GM23338 (cell line): ENCODE measurements around the gene EPB41L5. TPM values are rescaled to one million over a fixed set of nuclear protein-coding genes. Genes with fewer than 3 reads are reported as not detected.

Experiments used
- ATAC-seq: fragments of 200-7000 bp; cut with Tn5 transposase; 3 replicates; pipeline ENCODE4 v1.9.1; 2020
- DNase-seq: peaks from one replicate; pipeline ENCODE4 v3.0.0-alpha.2; 2015; ENCODE audit warnings: low spot score
- H2AFZ ChIP-seq: fragments of 200-600 bp; sonication (generic); 2 replicates; pipeline ENCODE4 v1.8.0; 2016; ENCODE audit warnings: antibody characterized with exemption, mild to moderate bottlenecking, moderate library complexity
- H3F3A ChIP-seq: fragments of 200-600 bp; sonication (generic); replicated peaks from 2 replicates; pipeline ENCODE4 v1.8.0; 2017; ENCODE audit warnings: antibody characterized with exemption, mixed run types, low read depth
- H3K27ac ChIP-seq: fragments of 200-600 bp; sonication (generic); 2 replicates; pipeline ENCODE4 v1.6.1; 2016; ENCODE audit warnings: low read depth
- H3K27me3 ChIP-seq: fragments of 200-600 bp; sonication (generic); 2 replicates; pipeline ENCODE4 v1.8.0; 2016; ENCODE audit warnings: mild to moderate bottlenecking, mixed run types, moderate library complexity; ENCODE audit not compliant: insufficient read depth
- H3K36me3 ChIP-seq: fragments of 200-600 bp; sonication (generic); 2 replicates; pipeline ENCODE4 v1.8.0; 2016; ENCODE audit warnings: mild to moderate bottlenecking; ENCODE audit not compliant: insufficient read depth
- H3K4me1 ChIP-seq: fragments of 200-600 bp; sonication (generic); 2 replicates; pipeline ENCODE4 v1.8.0; 2016; ENCODE audit warnings: mild to moderate bottlenecking, moderate library complexity; ENCODE audit not compliant: insufficient read depth
- H3K4me2 ChIP-seq: fragments of 200-600 bp; sonication (generic); 2 replicates; pipeline ENCODE4 v1.7.1; 2017; ENCODE audit warnings: mixed run types
- H3K4me3 ChIP-seq: fragments of 200-600 bp; sonication (generic); 2 replicates; pipeline ENCODE4 v1.6.1; 2016; ENCODE audit warnings: mixed run types
- H3K79me2 ChIP-seq: fragments of 200-600 bp; sonication (generic); replicated peaks from 2 replicates; pipeline ENCODE4 v1.8.0; 2017; ENCODE audit warnings: mild to moderate bottlenecking; ENCODE audit not compliant: insufficient read depth
- H3K9me2 ChIP-seq: fragments of 200-600 bp; sonication (generic); 2 replicates; pipeline ENCODE4 v1.8.0; 2017; ENCODE audit not compliant: insufficient read depth
- H4K20me1 ChIP-seq: fragments of 200-600 bp; sonication (generic); replicated peaks from 2 replicates; pipeline ENCODE4 v1.8.0; 2017; ENCODE audit warnings: mild to moderate bottlenecking; ENCODE audit not compliant: insufficient read depth
- H3K27ac Mint-ChIP-seq: 2 replicates; pipeline ENCODE4 v1.8.0; 2020; ENCODE audit warnings: inconsistent platforms, mild to moderate bottlenecking, moderate library complexity, mixed read lengths
- H3K27me3 Mint-ChIP-seq: 3 replicates; pipeline ENCODE4 v1.8.0; 2022; ENCODE audit warnings: low read depth, mild to moderate bottlenecking, moderate library complexity, mixed read lengths, inconsistent platforms; ENCODE audit not compliant: insufficient read depth, poor library complexity
- H3K36me3 Mint-ChIP-seq: 3 replicates; pipeline ENCODE4 v1.8.0; 2021; ENCODE audit warnings: low read depth, mild to moderate bottlenecking, inconsistent platforms, moderate library complexity, mixed read lengths
- H3K4me1 Mint-ChIP-seq: 3 replicates; pipeline ENCODE4 v1.8.0; 2020; ENCODE audit warnings: mild to moderate bottlenecking, inconsistent platforms, mixed read lengths
- H3K4me3 Mint-ChIP-seq: 3 replicates; pipeline ENCODE4 v1.8.0; 2021; ENCODE audit warnings: moderate library complexity, mild to moderate bottlenecking, inconsistent platforms, mixed read lengths
- H3K9me3 Mint-ChIP-seq: 3 replicates; pipeline ENCODE4 v1.8.0; 2020; ENCODE audit warnings: moderate library complexity, mild to moderate bottlenecking, inconsistent platforms, mixed read lengths
- CREB1 ChIP-seq: fragments of 250-450 bp; sonication (Bioruptor Pico); IDR thresholded peaks from 2 replicates; pipeline ENCODE4 v1.5.0; 2020; ENCODE audit warnings: low read depth, mild to moderate bottlenecking, moderate library complexity
- ETS1 ChIP-seq: IDR thresholded peaks from 2 replicates; pipeline ENCODE4 v1.6.1; 2016; ENCODE audit warnings: antibody characterized with exemption
- EZH2 ChIP-seq: fragments of 200-600 bp; sonication (generic); IDR thresholded peaks from one replicate; pipeline ENCODE4 v1.8.0; 2017; ENCODE audit warnings: antibody characterized with exemption, mild to moderate bottlenecking, low read depth; ENCODE audit not compliant: unreplicated experiment
- EZH2phosphoT487 ChIP-seq: fragments of 200-600 bp; sonication (generic); IDR thresholded peaks from one replicate; pipeline ENCODE4 v1.8.1; 2018; ENCODE audit warnings: antibody characterized with exemption; ENCODE audit not compliant: unreplicated experiment
- JUNB ChIP-seq: IDR thresholded peaks from one replicate; pipeline ENCODE4 v1.6.1; 2016; ENCODE audit warnings: antibody characterized with exemption; ENCODE audit not compliant: unreplicated experiment
- NANOG ChIP-seq: IDR thresholded peaks from 2 replicates; pipeline ENCODE4 v1.6.1; 2016; ENCODE audit warnings: antibody characterized with exemption, borderline replicate concordance
- STAT1 ChIP-seq: IDR thresholded peaks from one replicate; pipeline ENCODE4 v1.6.1; 2016; ENCODE audit warnings: antibody characterized with exemption; ENCODE audit not compliant: unreplicated experiment
- ZNF114 ChIP-seq: fragments of 250-450 bp; sonication (Bioruptor Pico); IDR thresholded peaks from 2 replicates; pipeline ENCODE4 v1.5.0; 2020; ENCODE audit warnings: mild to moderate bottlenecking, moderate library complexity
- ZNF331 ChIP-seq: fragments of 250-450 bp; sonication (Bioruptor Pico); IDR thresholded peaks from 2 replicates; pipeline ENCODE4 v1.5.0; 2020; ENCODE audit warnings: low read depth, mild to moderate bottlenecking, moderate library complexity
- polyA plus RNA-seq: library from polyadenylated mRNA; unstranded; fragments of >200 nt; fragmentation: Nextera tagmentation; extraction: Ambion mirVana; gene quantifications from 2 replicates; pipeline ENCODE4 v1.2.1, GENCODE V29; 2016
- total RNA-seq: library from RNA; depleted of rRNA; stranded (reverse); fragments of >200 nt; shearing (Covaris generic); gene quantifications from 2 replicates; pipeline ENCODE4 v1.2.3, GENCODE V29; 2014
- TF ChIP-seq, protein P1 (sequence below): IDR thresholded peaks from one replicate; pipeline ENCODE4 v1.6.1; 2018; ENCODE audit warnings: antibody characterized with exemption; ENCODE audit not compliant: unreplicated experiment
- TF ChIP-seq, protein P2 (sequence below): fragments of 250-450 bp; sonication (Bioruptor Pico); IDR thresholded peaks from 2 replicates; pipeline ENCODE4 v1.5.0; 2020; ENCODE audit warnings: mild to moderate bottlenecking, moderate library complexity
- TF ChIP-seq, protein P3 (sequence below), 2 experiments: fragments of 200-600 bp in 1 of 2; sonication (generic) in 1 of 2; conservative IDR thresholded peaks; 2 replicates each; pipeline versions ENCODE4 v1.5.1 to v1.6.1; 2016 to 2017; ENCODE audit warnings: antibody characterized with exemption in 2 of 2, low read depth in 2 of 2, mild to moderate bottlenecking in 2 of 2, moderate library complexity in 1 of 2

EPB41L5 gene
- total and polyA plus RNA-seq, 2 experiments from 2014 or later, result 15.5 to 35.4 TPM

- TF ChIP-seq, protein P1, sequence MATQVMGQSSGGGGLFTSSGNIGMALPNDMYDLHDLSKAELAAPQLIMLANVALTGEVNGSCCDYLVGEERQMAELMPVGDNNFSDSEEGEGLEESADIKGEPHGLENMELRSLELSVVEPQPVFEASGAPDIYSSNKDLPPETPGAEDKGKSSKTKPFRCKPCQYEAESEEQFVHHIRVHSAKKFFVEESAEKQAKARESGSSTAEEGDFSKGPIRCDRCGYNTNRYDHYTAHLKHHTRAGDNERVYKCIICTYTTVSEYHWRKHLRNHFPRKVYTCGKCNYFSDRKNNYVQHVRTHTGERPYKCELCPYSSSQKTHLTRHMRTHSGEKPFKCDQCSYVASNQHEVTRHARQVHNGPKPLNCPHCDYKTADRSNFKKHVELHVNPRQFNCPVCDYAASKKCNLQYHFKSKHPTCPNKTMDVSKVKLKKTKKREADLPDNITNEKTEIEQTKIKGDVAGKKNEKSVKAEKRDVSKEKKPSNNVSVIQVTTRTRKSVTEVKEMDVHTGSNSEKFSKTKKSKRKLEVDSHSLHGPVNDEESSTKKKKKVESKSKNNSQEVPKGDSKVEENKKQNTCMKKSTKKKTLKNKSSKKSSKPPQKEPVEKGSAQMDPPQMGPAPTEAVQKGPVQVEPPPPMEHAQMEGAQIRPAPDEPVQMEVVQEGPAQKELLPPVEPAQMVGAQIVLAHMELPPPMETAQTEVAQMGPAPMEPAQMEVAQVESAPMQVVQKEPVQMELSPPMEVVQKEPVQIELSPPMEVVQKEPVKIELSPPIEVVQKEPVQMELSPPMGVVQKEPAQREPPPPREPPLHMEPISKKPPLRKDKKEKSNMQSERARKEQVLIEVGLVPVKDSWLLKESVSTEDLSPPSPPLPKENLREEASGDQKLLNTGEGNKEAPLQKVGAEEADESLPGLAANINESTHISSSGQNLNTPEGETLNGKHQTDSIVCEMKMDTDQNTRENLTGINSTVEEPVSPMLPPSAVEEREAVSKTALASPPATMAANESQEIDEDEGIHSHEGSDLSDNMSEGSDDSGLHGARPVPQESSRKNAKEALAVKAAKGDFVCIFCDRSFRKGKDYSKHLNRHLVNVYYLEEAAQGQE, result no peak
- no peak for TF ChIP-seq ZNF331 (CRISPR knock-in tag)
- no peak for TF ChIP-seq NANOG
- no peak for TF ChIP-seq EZH2phosphoT487
- TF ChIP-seq ZNF114 (CRISPR knock-in tag), result no peak
- TF ChIP-seq JUNB, result no peak
- TF ChIP-seq ETS1, result no peak
- TF ChIP-seq STAT1, result no peak
Measured at GRCh38 chr2:120148229-120148628, 135.4 kb downstream of the EPB41L5 start (continued).

- Histone ChIP-seq H3K27ac (no peak overlapping the region), H3K79me2 (no peaks in the 10 kb centered on the region), H3K9me2 (peaks cover 3% of the 10 kb centered on the region; the same call in 1 of the 2 replicates), H3K4me2 (no peak overlapping the region), H3K27me3 (no peaks in the 10 kb centered on the region), H4K20me1 (no peaks in the 10 kb centered on the region), H2AFZ (no peak overlapping the region), H3K4me3 (no peak overlapping the region), H3K4me1 (no peaks in the 10 kb centered on the region), H3K36me3 (no peaks in the 10 kb centered on the region), H3F3A (no peaks in the 10 kb centered on the region)
- peaks cover 1% of the 10 kb centered on the region for H3K27me3 Mint-ChIP-seq
- no peaks in the 10 kb centered on the region for H3K4me1 Mint-ChIP-seq
- peaks cover 28% of the 10 kb centered on the region; the same call in 2 of the 3 replicates for H3K9me3 Mint-ChIP-seq
- ATAC-seq (no peak), DNase-seq (no peak)
- H3K36me3 Mint-ChIP-seq, result peaks cover 51% of the 10 kb centered on the region
- no peak overlapping the region for H3K4me3 Mint-ChIP-seq
- no peak overlapping the region for H3K27ac Mint-ChIP-seq
- TF ChIP-seq, protein P2, sequence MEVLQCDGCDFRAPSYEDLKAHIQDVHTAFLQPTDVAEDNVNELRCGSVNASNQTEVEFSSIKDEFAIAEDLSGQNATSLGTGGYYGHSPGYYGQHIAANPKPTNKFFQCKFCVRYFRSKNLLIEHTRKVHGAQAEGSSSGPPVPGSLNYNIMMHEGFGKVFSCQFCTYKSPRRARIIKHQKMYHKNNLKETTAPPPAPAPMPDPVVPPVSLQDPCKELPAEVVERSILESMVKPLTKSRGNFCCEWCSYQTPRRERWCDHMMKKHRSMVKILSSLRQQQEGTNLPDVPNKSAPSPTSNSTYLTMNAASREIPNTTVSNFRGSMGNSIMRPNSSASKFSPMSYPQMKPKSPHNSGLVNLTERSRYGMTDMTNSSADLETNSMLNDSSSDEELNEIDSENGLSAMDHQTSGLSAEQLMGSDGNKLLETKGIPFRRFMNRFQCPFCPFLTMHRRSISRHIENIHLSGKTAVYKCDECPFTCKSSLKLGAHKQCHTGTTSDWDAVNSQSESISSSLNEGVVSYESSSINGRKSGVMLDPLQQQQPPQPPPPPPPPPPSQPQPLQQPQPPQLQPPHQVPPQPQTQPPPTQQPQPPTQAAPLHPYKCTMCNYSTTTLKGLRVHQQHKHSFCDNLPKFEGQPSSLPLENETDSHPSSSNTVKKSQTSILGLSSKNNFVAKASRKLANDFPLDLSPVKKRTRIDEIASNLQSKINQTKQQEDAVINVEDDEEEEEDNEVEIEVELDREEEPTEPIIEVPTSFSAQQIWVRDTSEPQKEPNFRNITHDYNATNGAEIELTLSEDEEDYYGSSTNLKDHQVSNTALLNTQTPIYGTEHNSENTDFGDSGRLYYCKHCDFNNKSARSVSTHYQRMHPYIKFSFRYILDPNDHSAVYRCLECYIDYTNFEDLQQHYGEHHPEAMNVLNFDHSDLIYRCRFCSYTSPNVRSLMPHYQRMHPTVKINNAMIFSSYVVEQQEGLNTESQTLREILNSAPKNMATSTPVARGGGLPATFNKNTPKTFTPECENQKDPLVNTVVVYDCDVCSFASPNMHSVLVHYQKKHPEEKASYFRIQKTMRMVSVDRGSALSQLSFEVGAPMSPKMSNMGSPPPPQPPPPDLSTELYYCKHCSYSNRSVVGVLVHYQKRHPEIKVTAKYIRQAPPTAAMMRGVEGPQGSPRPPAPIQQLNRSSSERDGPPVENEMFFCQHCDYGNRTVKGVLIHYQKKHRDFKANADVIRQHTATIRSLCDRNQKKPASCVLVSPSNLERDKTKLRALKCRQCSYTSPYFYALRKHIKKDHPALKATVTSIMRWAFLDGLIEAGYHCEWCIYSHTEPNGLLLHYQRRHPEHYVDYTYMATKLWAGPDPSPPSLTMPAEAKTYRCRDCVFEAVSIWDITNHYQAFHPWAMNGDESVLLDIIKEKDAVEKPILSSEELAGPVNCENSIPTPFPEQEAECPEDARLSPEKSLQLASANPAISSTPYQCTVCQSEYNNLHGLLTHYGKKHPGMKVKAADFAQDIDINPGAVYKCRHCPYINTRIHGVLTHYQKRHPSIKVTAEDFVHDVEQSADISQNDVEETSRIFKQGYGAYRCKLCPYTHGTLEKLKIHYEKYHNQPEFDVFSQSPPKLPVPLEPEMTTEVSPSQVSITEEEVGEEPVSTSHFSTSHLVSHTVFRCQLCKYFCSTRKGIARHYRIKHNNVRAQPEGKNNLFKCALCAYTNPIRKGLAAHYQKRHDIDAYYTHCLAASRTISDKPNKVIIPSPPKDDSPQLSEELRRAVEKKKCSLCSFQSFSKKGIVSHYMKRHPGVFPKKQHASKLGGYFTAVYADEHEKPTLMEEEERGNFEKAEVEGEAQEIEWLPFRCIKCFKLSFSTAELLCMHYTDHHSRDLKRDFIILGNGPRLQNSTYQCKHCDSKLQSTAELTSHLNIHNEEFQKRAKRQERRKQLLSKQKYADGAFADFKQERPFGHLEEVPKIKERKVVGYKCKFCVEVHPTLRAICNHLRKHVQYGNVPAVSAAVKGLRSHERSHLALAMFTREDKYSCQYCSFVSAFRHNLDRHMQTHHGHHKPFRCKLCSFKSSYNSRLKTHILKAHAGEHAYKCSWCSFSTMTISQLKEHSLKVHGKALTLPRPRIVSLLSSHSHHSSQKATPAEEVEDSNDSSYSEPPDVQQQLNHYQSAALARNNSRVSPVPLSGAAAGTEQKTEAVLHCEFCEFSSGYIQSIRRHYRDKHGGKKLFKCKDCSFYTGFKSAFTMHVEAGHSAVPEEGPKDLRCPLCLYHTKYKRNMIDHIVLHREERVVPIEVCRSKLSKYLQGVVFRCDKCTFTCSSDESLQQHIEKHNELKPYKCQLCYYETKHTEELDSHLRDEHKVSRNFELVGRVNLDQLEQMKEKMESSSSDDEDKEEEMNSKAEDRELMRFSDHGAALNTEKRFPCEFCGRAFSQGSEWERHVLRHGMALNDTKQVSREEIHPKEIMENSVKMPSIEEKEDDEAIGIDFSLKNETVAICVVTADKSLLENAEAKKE (CRISPR knock-in tag), result no peak
- TF ChIP-seq EZH2phosphoT487 (no peak), ZNF331 (CRISPR knock-in tag) (no peak), CREB1 (CRISPR knock-in tag) (no peak), STAT1 (no peak), JUNB (no peak), EZH2 (no peak)
- TF ChIP-seq, protein P3, sequence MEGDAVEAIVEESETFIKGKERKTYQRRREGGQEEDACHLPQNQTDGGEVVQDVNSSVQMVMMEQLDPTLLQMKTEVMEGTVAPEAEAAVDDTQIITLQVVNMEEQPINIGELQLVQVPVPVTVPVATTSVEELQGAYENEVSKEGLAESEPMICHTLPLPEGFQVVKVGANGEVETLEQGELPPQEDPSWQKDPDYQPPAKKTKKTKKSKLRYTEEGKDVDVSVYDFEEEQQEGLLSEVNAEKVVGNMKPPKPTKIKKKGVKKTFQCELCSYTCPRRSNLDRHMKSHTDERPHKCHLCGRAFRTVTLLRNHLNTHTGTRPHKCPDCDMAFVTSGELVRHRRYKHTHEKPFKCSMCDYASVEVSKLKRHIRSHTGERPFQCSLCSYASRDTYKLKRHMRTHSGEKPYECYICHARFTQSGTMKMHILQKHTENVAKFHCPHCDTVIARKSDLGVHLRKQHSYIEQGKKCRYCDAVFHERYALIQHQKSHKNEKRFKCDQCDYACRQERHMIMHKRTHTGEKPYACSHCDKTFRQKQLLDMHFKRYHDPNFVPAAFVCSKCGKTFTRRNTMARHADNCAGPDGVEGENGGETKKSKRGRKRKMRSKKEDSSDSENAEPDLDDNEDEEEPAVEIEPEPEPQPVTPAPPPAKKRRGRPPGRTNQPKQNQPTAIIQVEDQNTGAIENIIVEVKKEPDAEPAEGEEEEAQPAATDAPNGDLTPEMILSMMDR (conservative IDR thresholded peaks at IDR 0.05; ENCODE audit: low read depth in 2 of 2), result no peak
Measured at GRCh38 chr2:120148669-120149068, 135.8 kb downstream of the EPB41L5 start.
